UCSD-AML1 (cell line): Measurements from ENCODE around the gene HCN2.

Experiments
- DNase-seq: peaks from one replicate; lab custom pipeline; 2025; ENCODE audit not compliant: unreplicated experiment; lab: John Stamatoyannopoulos, UW

Gene HCN2

GRCh38 chr19:651114-651818 is 61.6 kb downstream of the HCN2 start:
- no peak for DNase-seq

- DNase-seq = no peak
Observed at GRCh38 chr19:651991-652390, 62.3 kb downstream of the HCN2 start.

- no peak for DNase-seq
Observed at GRCh38 chr19:652467-653389, 63.0 kb downstream of the HCN2 start.

- no peak for DNase-seq
Observed at GRCh38 chr19:653425-653824, 63.7 kb downstream of the HCN2 start.

GRCh38 chr19:655691-656090 is 66.0 kb downstream of the HCN2 start:
- no peak for DNase-seq

- no peak for DNase-seq
Observed at GRCh38 chr19:656751-657559, 67.3 kb downstream of the HCN2 start.

- DNase-seq = no peak
Observed at GRCh38 chr19:657611-658010, 67.9 kb downstream of the HCN2 start.

GRCh38 chr19:658059-658839 is 68.6 kb downstream of the HCN2 start:
- DNase-seq = no peak

GRCh38 chr19:658916-659839 is 69.5 kb downstream of the HCN2 start:
- no peak for DNase-seq

GRCh38 chr19:660793-661426 is 71.2 kb downstream of the HCN2 start:
- DNase-seq = no peak

GRCh38 chr19:661427-662196 is 71.9 kb downstream of the HCN2 start:
- peak; percentile 50 for DNase-seq

- peak; percentile 51 for DNase-seq
Observed at GRCh38 chr19:662207-662961, 72.7 kb downstream of the HCN2 start.

- peak; percentile 95 for DNase-seq
Observed at GRCh38 chr19:662962-663681, 73.4 kb downstream of the HCN2 start, which contains the start of gene RNF126. Gene RNF126, minus strand, starts transcription at chr19:663214. Its CDS starts 93 bp downstream, at chr19:663121.

- no peak for DNase-seq
Observed at GRCh38 chr19:663682-664117, 74.0 kb downstream of the HCN2 start.

GRCh38 chr19:664913-665443 is 75.3 kb downstream of the HCN2 start:
- peak; percentile 85 for DNase-seq
